GM21717 (cell line): ENCODE data around the gene CRELD1.
A peak's percentile ranks its signal among the peaks of the same experiment; 100 is the strongest.
"Not testable (repeated sequence)": the region's sequence is repeated elsewhere in the genome, so short reads cannot be mapped to it uniquely, and the experiment has no call there.

ENCODE experiments used
- ATAC-seq: cut with Tn5 transposase; IDR thresholded peaks from one replicate; pipeline ENCODE4 v1.9.1; 2021; ENCODE audit warnings: mild to moderate bottlenecking, moderate library complexity; ENCODE audit not compliant: unreplicated experiment

The CRELD1 gene, protein sequence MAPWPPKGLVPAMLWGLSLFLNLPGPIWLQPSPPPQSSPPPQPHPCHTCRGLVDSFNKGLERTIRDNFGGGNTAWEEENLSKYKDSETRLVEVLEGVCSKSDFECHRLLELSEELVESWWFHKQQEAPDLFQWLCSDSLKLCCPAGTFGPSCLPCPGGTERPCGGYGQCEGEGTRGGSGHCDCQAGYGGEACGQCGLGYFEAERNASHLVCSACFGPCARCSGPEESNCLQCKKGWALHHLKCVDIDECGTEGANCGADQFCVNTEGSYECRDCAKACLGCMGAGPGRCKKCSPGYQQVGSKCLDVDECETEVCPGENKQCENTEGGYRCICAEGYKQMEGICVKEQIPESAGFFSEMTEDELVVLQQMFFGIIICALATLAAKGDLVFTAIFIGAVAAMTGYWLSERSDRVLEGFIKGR

DNA sequence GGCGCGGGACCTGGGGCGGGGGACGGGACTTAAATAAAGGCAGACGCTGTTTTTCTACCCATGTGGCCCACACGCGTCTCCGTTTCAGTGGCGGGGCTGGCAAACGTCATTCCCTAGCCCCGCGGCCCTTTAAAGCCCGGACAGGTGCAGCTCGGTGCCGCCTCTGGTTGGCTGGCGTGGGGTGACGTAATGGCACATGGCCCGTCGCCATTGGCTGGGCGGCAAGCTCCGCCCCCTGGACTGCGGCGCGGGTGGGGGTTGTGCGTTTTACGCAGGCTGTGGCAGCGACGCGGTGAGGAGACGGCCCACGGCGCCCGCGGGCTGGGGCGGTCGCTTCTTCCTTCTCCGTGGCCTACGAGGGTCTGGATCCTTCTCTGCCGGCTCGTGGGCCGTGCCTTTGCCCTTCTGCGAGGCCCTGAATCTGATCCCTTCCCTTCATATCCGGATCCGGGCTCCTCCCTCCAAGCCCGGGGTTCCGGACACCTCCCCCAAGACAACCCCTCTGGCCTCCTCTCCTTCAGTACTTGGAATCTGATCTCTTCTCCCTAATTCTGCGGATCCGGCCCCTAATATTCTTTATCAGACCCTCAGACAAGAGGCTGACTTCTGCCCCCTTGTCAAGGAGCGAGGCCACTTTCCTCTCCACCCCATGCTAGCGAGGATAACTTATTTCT, at the start of gene CRELD1:
CRELD1 (plus strand) TSS at position 274 of the 674 bp plus-strand sequence. CDS start 605 bp downstream, outside the sequence.
- ATAC-seq = peak; percentile 91

DNA sequence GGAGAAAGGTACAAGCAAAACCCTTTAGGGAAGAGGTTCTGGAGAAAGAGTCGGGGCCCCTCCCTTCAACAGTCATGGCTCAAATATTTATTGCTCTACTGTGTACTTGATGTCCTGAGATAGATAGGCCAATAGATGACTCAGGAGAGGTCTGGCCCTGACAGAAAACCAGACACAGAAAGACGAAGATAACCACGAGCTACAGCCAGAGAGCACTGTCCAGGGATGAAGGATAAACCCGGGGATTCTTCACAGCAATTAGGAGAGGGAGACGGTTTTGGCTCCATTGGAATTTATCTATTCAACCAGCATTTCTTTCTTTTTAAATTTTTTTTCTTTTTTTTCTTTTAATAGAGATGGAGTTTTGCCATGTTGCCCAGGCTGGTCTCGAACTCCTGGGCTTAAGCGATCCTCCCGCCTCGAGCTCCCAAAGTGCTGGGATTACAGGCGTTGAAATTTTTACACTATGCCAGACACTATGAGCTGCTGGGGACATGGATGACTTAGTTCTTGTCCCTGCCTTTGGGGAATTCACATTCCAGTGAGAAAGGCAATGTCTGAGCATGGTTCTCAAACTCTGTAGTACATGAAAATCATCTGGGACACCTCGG, 49.0 kb upstream of the CRELD1 start:
- no peak for ATAC-seq

DNA sequence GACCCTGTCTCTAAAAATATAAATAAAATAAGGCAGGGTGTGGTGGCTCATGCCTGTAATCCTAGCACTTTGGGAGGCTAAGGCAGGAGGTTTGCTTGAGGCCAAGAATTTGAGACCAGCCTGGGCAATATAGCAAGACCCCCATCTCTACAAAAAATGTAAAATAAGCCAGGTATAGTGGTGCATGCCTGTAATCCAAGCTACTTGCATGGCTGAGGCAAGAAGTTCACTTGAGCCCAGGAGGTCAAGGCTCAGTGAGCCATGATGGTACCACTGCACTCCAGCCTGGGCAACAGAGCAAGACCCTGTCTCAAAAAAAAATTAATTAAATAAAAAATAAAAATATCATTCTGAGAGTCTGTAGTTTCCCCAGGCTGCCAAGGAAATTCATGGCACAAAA, 47.3 kb upstream of the CRELD1 start:
- ATAC-seq = no peak

DNA sequence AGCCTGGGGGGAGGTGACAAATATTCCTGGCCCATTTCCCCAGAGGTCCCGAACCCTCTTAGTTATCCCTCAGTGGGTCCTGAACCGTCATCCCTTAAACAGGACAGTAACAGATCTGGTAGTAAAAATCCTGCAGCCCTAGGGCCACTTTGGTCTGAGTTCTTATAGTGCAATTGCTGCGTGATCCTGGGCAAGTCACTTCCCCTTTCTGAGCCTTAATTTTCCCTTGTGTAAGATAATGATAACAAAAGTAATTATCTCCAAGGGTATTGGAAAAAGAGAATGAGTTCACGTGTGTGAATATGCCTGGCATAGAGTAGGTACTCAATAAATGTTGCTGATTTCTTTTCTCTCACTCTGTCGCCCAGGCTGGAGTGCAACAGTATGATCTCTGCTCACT, 46.2 kb upstream of the CRELD1 start:
- no peak for ATAC-seq

DNA sequence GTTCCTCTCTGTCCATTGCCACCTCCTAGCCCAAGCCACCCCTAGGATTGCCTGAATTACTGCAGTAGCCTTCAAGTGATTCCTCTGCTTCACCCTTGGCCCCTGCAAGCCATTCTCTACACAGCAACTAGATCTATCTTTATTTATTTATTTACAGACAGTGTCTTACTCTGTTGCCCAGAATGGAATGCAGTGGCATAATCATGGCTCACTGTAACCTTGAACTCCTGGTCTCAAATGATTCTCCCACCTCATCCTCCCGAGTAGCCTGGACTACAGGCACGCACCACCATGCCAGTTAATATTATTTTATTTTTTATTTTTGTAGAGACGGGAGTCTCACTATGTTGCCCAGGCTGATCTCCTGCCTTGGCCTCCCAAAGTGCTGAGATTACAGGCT, 45.1 kb upstream of the CRELD1 start:
- no peak for ATAC-seq

DNA sequence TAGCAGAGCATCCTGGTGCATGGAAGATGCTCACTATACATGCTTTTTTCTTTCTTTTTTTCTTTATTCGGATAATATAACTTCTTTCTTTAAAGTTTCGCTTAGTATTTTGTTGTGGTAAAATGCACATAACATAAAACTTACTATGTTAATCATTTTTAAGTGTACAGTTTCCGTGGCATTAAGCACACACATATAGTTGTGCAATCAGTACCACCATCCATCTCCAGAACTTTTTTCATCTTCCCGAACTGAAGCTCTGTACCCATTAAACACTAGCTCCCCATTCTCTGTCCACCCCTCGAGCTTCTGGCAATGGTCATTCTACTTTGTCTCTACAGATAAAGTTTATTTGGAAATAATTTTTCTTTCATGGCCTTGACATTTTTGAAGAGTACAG, 44.2 kb upstream of the CRELD1 start:
- ATAC-seq = no peak

DNA sequence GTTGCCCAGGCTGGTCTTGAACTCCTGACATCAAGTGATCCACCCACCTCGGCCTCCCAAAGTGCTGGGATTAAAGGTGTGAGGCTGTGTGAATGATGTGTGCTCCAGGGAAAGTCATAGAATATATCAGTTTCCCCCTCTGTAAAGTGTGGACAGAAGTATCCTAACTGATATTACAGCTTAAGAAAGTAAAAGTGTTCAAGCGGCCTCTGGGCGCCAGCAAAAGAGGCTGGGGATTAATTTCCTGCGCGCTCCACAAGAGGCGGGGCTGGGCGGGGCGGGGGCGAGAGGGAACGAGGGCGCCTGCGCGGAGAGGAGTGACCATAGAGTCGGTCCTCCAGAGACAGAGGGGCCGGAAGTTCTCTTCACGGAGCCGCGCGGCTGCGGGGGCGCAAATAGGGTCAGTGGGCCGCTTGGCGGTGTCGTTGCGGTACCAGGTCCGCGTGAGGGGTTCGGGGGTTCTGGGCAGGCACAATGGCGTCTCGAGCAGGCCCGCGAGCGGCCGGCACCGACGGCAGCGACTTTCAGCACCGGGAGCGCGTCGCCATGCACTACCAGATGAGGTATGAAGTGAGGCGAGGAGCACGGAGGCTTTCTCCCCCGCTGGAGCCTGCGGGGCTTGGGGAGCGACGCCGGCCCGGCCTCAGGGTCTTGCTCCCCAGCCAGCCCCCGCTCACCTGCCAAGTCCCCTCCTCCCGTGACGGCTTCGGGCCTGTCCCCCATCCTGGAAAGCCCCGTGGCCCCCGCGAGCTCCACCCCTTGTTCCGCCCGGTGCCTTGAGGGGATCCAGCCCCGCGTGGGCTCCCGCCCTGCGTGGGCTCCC, 43.2 kb upstream of the CRELD1 start, which contains the start of gene JAGN1:
JAGN1 (plus strand) TSS at position 362 of the 823 bp plus-strand sequence; CDS start at position 475, 113 bp downstream.
- peak; percentile 71 for ATAC-seq

DNA sequence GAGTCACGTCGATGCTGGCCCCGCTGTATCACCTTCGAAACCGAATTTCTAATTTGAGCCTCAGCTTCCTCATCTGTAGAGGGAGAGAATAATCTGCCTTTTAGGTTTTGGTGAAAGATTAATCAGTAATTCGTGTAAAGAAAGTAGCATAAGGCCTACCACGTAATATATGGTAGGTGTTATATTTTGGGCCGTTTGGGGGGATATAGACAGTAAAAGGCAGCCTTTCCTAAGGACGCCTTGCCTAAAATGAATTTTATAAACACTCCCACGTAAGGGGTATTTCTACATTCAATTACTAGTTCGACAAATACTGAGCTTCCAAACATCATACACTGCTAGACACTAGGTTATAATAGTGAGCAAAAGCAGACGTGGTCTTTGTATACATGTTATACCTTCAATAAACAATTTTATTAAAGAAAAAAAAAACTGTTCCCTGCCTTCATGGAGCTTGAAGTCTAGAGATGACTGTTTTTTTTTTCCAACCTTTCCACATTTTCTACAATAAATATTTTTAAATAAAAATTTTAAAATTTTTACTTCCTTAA, 42.5 kb upstream of the CRELD1 start:
- ATAC-seq = peak; percentile 8

DNA sequence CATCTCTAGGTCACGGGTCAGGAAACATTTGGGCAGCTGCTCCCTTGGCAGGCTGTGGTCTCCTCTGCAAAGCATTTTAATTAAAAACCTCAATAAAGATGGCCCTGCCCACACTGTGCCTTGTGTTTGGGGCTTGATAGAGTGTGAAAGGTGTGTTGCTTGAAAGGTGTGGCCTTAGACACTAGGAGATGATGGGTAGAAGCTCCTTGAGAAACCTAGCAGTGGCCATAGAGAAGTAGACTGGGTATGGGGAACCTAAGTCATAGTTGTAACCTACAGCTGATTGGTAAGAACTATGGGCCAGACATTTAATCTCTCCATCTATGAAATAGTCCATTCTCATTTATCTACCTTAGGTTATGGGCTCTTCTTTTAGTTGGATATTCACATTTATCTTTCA, 39.9 kb upstream of the CRELD1 start:
- ATAC-seq = no peak

DNA sequence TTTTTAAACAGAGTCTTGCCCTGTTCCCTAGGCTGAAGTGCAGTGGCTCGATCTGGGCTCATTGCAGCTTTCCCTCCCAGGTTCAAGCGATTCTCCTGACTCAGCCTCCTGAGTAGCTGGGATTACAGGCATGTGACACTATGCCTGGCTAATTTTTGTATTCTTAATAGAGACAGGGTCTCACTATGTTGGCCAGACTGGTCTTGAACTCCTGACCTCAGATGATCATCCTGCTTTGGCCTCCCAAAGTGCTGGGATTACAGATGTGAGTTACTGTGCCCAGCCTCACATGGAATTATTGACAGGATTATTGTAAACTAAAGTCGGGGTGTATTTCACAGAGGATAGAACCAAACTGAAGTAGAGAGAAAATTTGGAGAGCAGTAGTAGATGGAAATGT, 37.9 kb upstream of the CRELD1 start:
- not testable (repeated sequence) for ATAC-seq

DNA sequence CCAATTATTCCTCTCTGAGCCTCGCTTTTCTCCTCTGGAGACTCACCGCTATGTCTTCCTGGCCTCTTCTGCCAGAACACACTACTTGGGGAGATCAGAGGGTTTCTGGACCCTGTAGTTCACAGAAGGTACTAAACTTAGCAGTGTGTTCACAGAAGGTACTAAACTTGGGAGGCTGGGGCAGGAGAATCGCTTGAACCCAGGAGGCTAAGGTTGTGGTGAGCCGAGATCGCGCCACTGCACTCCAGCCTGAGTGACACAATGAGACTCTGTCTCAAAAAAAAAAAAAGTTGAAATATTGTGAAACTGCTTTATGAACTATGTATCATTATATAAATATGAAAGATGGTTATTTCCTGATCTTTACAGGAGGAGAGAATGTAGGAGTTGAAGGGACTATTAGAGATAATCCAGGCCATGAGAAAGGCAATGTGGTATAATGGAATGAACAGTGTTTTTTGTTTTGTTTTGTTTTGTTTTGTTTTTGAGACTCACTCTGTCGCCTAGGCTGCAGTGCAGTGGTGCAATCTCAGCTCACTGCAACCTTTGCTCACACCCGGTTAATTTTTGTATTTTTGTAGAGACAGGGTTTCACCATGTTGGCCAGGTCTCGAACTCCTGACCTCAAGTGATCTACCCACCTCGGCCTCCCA, 36.8 kb upstream of the CRELD1 start:
- not testable (repeated sequence) for ATAC-seq

DNA sequence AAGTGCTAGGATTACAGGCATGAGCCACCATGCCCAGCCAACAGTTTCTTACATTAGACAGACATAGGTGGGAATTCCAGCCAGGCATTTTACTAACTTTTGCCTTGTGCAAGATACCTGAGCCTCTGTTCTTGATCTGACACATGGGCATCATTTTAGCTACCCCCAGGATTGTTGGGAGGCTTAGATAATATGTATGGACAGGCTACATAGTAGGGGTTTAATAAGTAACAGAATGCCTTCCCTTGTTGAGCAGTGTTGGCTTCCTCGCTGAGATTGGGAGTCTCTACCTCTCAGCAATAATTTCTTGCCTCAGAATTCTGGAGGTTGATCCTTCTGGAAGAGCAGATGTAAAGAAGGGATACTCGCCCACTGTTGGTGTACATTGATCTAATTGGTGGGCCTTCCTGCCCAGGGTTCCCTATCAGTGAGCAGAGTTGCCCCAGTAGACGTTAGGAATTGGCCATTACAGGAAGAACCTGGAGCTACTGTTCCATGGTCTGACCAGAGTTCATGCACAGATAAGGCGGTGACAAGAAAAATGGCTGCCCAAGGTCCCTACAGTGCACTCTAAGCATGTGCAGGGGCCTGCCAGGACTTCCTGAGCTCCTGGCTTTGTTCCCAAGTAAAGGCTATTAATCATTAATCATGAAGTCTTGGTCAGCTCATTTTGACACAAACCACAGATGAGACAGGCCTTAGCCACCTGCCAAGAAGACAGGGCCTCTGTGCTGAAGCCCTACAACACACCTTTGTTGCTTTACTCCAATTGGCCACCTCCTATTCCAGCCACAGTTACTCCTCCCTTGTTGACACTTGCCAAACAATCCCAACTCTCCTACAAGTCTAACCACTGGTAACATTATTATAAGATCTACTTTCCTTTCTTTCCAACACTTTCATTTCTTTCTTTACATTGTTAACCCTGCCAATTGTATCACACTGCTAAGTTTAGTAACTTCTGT, 35.9 kb upstream of the CRELD1 start:
- no peak for ATAC-seq

DNA sequence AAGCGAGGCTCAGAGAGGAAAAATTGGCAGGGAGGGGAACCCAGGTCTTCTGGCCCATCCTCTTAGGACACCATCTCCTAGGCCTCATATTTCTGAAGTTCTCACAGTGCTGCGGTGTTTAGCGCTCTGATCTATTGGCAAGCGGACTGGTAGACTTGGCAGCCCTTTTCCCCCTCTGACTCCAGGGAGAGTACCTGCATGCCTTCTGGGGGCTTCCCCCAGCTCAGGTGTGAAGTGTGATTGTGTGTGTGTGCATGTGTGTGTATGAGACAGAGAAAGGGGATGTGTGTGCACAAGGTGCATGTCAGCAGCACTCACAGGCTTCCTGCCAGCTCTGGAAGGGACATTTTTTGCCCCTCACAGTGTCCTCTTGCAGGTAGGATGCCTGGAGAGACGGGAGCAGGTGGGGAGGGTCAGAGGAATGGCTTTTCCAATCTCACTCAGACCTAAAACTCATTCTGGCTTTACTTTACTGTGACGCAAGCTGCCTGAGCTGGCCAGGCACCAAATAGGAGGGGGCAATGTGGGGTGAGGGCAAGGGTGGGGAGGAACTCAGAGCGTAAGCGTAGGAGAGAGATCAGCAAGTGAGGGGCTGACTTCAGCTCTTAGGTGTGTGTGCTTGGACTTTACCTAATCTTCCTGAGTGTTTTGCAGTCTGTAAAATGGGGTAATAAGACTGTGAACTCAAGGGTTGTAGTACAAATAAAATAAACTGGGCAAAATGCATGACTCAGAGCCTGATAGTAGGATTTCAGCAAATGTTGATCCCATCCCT, 35.0 kb upstream of the CRELD1 start:
- ATAC-seq = no peak

DNA sequence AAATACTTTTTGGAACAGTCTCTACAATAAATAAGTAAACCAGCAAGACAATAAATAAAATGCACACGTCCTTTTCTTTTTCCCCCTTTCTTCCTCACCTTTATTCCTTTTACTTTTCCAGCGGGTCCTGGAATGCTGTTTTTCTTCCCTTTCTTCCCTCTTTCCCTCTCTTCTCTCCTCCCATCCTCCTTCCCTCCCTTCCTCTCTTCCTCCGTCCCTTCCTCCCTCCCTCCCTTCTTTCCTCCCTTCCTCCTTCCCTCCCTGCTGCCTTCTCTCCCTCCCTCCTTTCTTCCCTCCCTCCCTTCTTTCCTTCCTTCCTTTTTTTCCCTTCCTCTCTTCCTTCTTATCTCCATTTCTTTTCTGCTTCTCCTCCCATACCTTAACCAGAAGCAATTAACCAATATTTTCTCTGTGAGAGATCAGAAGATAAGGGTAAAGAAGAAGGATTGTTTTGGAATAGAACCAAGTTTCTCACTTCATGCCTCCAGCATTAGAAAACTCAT, 34.3 kb upstream of the CRELD1 start:
- ATAC-seq = no peak

DNA sequence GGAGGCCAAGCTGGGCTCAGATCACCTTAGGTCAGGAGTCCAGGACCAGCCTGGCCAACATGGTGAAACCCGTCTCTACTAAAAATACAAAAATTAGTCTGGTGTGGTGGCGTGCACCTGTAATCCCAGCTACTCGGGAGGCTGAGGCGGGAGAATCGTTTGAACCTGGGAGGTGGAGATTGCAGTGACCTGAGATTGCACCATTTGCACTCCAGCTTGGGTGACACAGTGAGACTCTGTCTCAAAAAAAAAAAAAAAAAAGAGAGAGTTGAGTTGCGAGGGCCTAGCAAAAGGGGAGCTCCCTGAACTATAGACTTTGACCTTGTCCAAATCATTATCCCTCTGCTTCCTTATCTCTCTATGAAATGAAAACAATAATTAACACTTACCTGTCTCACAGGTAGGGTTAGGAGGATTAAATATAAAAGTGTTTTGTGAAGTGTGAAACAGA, 32.6 kb upstream of the CRELD1 start:
- ATAC-seq = not testable (repeated sequence)

DNA sequence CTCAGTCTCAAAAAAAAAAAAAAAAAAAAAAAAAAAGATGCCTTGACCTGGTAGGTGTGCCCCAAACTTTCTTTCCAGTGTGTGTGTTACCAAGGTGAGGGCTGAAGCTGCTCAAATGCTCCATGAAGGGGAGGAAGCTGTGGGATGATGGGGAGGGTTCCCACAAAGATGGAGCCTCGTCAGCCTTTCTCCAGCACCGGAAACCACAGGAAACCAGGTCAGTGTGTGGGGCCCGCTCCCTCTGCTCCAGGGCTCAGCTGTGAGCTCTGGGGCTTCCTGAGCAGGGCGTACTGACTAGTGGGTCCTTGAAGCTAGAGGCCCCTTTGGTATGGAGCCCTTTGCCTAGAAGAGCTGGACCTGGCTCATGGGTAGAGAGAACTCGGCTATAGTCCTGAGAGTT, 31.7 kb upstream of the CRELD1 start:
- ATAC-seq = no peak

DNA sequence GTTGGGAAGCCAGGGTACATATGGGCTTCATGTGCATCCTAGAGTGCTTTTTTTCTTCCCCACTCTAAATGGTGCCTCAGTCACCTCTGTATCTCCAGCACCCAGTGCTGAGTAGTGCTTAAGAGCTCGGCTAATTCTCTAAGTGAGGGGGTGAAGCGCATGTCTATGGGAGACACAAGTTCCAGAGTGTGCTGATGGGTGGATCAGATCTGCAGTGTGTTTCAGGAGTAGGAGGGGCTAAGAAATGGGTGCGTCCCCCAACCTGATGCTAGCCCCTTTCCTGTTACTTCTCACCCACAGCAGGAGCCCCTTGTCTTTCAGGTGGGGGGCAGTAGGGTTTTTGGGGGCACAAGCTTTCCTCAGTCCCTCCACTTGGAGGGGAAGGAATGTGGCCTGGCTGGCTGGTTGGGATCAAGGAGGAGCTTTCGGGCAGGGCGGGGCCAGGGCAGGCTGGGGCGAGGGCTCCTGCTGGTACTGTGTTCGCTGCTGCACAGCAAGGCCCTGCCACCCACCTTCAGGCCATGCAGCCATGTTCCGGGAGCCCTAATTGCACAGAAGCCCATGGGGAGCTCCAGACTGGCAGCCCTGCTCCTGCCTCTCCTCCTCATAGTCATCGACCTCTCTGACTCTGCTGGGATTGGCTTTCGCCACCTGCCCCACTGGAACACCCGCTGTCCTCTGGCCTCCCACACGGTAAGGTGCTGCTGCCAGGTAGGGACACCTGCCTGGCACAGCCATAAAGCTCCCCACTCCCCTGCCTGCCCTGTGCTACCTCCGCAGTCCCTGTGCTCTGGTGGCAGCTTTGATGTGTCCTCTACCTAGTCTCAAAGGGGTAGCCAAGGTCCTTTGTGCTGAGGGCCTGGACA, 31.0 kb upstream of the CRELD1 start, which contains the start of gene IL17RE:
IL17RE (plus strand) TSS at position 477 of the 866 bp plus-strand sequence; CDS start at position 562, 85 bp downstream.
- no peak for ATAC-seq
